GM21390 (cell line): ENCODE measurements around the gene SLC27A2.

ENCODE experiments used
- ATAC-seq: cut with Tn5 transposase; IDR thresholded peaks from one replicate; pipeline ENCODE4 v1.9.1; 2021; ENCODE audit not compliant: unreplicated experiment

SLC27A2 gene

DNA sequence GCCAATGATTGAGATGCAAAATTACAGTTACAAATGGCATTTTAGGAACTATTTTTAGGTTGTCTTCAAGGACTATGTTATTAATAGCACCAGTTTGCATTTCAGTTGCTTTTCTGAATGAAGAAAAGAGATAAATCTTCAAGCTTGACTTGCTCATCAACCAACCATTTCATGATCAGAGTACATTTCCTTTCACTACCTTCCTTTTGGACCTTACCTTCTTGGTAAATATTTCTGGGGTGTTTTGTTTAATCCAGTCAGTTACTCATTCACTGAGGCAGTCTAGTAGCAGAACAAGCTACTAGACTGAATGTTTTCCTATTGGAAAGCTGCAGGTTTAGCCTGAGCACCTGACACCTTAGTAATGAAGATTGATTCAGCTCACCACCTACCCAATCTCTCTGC, 8.2 kb downstream of the SLC27A2 start:
- ATAC-seq, result peak; percentile 48

DNA sequence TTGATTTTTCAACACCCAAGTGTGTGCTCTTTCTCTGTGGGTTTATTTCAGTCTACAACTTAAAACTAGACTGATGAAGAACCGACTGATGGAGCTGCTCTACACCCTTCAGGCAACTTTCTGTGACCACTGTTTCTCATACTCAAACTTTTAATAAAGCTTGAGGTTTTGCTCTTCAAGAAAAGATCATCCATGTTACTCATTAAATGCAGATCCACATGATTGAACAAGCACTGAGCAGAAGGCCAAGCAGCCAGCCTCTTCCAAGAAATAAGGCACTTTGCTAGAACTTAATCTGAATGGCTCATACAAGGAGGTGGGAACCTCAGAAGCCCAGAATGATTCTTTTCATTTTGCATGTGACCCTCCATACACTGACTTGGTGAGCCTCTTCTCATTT, 8.7 kb downstream of the SLC27A2 start:
- no peak for ATAC-seq

DNA sequence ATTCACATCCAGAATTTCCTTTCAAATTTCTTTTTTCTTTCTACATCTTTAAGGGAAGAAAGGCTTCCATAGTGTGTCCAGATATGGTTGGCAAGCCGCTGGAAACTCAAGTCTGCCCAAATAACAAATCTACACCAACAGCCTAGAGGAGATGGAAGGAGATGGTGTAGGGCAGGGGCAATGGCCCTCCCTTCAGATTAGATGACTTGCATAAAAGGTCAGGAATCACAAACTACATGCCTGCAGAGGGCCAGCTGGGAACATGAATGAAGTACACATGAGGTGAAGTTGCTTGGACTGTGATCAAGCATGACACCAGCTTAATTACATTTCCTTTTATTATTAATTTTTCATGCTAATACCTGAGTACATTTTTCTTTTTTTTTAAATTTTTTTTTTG, 10.2 kb downstream of the SLC27A2 start:
- no peak for ATAC-seq

DNA sequence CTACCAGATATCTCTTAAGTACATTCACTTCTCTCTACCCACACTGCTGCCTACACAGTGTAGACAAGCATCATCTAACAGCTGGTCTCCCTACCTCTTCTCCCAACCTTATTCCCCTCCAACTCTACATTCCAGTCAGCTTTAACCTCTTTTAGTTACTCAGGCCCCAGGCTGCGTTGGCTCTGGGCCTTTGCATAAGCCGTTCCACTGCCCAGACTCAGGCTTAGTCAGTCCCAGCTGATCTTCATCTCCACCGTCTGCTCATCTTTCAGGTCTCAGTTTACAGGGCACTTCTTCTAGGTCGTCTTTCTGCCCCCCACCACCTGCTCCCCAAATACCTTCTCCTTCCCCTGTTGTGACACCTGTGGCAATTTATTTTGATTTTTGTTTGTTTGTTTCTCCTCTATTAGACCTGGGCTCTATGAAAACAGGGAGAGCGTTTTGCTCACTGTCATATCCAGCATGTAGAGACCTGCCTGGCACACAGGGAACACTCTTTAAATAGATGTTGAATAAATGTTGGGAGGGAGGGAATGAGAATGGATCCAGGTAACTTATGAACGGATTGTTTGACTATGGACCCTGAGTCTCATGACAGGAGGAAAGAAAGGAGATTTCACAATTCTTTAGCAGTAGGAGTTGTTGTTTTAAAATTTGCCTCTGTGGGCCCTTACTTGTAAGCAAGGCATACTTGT, 11.1 kb downstream of the SLC27A2 start:
- ATAC-seq, result no peak

DNA sequence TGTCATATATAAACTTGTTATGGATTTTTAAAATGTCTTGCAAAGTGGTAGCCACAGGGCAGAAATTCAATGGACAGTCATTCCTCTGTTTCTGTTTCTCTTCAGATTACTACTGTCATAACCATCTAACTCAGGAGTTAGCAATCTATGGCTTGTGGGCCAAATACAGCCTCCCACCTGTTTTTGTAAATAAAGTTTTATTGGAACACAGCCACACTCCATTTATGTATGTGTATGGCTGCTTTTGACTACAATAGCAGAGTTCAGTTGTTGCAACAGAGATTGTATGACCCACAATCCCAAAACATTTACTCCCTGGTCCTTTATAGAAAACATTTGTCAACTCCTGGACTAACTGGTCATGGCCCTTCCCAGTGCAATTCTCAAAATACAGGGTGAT, 20.0 kb downstream of the SLC27A2 start:
- ATAC-seq, result no peak

DNA sequence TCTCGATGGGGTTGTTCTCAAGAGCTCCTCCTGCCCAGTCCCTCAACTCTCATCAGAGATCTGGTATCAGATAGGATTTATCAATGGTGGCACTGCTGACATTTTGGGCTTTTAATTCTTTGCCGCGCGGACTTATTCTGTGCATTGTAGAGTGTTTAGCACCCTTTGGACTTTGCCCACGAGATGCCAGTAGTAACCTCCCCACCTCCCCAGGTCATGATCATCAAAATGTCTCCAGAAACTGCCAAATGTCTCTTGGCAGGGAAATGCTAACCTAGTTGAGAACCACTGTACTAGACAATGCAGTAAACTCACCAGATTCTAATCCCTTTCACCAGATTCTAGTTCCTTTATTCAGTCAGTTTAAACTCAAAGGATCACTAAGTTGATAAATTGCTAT, 24.0 kb downstream of the SLC27A2 start:
- no peak for ATAC-seq

DNA sequence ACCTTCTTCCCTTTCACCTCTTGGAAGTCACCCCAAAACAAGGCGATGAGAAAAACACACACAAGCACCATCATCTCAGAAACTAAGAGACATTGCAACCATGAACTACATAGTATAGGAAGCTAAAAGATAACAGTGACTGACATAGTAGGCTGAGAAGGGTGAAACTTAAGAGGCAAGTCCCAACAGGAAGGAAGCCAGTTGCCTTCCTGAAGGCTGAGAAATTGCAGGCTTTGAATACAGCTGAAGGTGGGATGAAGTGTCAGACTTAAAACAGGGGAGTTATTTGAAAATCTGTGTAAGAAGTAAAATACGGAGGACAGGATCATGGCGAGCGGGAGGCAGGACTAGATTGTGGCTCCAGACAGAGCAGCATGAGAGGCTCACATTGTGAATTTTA, 27.8 kb downstream of the SLC27A2 start:
- ATAC-seq, result no peak

DNA sequence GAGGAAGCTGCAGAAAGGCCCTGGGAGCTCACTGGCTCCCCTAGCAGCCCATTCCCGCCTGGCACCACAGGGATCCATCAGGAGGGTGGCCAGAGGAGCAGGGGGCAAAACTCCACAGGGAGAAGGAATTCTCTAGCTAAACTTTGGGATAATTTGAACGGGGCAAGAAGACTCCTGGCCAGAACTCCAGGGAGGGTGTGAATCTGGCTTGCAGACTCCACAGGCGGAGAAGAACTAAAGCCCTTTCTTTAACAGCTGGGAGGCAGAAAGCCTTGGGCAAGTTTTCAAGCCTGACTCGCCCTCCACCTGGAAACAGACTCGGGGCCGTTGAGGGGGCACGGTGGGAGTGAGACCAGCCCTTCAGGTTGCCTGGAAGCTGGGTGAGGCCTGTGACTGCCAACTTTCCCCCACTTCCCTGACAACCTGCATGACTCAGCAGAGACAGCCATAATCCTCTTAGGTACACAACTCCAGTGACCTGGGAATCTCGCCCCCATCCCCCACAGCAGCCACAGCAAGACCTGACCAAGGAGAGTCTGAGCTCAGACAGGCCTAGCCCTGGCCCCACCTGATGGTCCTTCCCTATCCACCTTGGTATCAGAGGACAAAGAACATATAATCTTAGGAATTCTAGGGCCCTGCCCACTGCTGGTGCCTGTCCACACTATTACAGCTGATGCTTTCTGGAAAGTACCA, 28.6 kb downstream of the SLC27A2 start:
- no peak for ATAC-seq

DNA sequence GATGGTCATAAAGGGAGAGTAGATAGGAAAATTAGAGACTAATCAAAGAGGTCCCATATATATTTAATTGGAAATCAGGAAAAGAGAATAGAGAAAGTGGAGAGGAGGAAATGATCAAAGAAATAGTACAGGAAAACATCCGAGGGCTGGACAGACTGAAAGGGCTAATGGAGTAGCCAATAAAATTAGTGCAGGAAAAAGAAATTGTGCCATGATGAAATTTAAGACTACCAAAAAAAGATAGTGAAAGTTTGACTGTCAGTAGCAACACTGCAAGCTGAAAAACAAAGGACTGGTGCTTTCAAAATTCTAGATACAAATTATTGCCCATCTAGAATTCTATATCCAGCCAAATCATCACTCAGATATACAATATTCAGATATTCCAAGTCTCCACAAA, 36.3 kb downstream of the SLC27A2 start:
- ATAC-seq, result no peak

DNA sequence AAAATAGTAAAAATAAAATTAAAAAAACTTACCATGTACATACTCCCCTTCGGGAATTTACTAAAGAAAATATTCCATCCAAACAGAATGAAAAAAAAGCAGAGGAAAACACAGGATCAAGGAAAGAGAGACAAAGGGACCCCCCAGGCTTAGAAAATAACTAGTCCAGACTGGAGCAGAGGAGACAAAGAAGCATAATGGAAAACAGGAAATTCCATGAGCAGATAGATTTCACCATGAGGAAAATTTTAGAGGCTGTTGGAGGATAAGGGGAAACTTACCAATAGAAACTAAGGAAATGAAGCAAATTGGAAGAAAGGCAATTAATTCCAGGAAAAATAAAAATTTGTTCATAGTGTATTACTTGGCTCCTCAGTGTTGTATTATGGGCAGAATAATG, 36.7 kb downstream of the SLC27A2 start:
- no peak for ATAC-seq

DNA sequence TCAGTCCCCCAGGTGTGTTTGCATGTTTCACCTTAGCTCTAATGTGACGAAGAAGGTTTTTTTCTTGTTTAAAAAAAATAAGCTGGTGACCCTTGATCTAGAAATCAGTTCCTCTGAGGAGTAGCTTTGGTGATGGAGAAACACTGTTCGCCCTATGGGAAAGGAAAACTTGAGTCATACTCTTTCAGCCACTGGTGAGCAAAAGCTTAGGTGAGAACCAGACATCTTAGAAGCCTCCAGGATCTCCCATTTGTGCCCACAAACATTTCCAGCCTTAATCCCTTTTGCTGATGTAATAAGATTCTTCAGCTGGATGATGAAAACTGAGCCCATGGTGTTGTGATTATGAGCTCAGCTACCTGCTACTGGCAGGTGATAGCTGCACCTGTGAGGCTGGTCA, 37.8 kb downstream of the SLC27A2 start:
- no peak for ATAC-seq

DNA sequence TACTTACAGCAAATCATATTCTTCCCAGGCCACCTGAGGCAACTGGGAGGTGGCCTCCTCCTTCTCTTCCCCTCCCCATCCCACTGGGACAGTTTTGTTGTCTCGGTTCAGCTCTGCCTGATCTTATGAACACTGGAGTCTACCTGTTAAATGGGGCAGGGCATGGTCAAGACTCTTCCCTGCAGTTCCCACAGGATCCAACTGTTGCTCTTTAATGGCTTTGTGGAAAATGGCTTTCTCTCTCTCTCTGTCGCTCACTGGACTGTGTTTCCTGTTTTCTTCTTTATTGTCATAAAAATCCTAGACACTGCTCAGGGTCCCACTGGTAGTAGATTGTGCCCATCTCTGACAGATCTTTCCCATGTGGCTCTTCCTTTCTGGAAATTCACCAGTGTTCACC, 40.2 kb downstream of the SLC27A2 start:
- ATAC-seq, result no peak

DNA sequence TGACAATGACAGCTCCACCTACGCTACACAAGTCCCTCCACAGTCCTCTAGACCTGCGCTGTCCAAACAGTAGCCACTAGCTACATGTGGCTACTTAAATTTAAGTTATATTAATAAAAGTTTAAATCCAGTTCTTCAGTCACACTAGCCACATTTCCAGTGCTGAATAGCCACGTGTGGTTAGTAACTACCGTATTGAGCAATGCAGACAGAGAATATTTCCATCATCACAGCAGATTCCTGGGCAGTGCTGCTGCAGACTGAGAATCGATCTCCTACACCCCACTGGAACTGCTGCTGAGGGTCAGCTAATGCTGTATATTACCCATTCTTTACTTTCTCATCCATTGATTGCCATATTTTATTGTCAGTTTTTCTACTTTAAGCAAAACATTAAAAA, 42.6 kb downstream of the SLC27A2 start:
- no peak for ATAC-seq

DNA sequence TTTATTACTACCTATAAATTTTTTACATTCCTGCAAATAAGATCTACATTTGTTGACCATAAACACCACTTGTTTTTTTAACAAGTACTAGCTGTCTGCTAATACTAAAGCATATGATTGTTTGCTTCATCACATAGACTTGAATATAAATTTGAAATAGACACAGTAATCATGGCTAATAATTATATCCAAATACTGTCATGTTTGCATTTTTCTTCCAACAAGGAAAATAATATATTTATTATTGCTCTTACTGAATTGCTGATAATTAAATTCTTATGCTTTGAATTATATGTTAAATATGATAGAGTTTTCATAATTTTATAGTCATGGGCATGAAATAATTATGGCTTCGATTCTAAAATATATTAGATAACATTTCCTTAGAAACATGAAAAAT, 43.1 kb downstream of the SLC27A2 start:
- ATAC-seq, result no peak

DNA sequence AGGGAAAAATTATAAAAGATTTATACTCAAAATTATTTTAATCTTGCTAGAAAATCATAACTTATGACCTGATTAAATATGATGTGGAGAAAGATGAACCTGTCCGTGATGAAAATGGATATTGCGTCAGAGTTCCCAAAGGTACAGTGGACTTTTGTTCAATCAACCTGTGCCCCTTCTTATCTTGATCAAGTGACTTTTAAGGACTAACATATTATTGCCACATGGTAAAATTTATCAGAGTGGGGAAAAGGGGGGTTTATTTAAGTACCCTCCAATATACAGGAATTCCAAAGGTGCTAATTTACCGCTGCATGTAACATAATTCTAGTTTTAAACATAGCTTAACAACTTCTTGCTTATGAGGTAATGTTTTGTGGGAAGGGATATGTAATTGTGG, 43.9 kb downstream of the SLC27A2 start:
- ATAC-seq, result no peak

DNA sequence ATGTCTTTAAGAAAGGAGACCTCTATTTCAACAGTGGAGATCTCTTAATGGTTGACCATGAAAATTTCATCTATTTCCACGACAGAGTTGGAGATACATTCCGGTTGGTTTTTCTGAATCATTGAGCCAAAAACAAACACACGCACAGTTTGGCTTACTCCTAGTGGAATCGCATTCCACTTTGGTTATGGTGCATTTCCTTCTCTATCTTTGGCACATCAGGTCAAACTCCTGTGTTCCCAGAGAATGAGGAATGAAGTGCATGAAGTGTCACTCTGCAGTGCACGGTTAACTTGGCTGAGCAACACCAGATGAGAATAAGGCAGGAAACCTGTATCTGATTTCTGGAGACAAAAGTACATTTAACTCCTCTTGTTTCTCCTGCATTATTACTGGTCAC, 45.1 kb downstream of the SLC27A2 start:
- no peak for ATAC-seq

DNA sequence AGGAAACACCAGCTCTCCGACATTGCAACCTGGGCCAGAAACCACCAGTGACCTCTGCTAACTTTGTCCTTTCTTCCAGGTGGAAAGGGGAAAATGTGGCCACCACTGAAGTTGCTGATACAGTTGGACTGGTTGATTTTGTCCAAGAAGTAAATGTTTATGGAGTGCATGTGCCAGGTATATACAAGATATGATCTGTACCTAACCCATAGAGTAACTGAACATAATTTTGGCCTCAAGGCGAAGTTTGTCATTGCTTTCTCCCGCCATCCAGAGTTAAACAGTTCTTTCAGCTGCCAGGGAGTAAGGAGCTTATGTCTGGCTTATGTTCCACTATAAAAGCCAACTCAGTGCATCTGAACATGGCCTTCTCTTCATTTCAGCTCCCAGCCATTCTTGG, 46.9 kb downstream of the SLC27A2 start:
- no peak for ATAC-seq

DNA sequence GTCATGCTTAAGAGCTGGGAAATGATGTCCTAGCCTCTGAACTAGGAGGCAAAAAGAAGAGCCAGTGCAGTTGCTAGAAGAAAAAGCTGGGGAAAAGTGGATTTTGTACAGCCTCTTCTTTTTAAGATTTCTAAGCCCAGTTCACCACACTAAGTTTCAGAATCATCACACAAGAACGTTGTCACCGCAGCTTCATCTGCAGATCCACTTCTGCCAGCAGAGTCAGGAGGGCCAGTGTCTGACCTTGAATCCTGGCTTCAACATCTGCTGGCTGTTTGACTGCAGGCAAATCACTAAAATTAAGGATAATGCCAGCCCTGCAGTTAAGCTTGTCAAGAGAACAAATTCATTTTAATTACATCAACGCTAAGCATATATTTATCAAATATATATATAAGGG, 47.3 kb downstream of the SLC27A2 start:
- no peak for ATAC-seq

DNA sequence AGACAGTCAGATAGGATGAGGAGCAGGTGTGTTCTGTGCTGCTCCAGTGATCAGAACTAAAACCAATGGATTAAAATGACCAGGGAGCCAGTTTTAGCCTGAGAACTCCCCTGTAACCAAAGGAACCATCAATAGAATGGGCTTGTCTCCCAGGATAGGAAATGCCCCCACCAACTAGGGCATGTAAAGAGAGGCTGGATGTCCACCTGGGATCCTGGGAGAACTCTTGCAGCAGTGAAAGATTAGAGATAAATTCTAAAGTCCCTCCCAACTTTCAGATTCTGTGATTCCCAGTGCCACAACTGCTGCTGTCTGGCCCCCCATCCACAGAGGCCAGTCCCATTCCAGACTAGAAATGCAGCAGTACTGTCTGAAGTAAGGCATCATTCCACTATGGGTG, 49.8 kb downstream of the SLC27A2 start:
- ATAC-seq, result no peak

DNA sequence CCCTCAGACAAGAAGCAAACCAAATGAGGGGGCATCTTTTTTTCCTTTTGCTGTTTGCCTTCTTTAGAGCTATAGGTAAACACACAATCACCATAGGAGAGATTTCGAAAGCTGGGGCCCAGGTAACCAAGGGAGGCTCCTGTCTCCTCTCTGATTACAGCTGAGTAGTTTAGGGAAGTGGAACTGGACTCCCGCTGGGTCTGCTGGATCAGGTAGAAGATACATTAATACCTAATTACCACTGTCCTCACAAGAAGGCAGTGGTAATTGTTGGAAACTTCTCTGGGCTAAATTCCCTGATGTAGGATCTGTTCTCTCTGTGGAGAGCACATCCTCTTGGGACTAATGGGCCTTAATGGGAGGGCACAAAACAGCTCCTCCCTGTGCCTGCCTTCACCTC, 50.8 kb downstream of the SLC27A2 start:
- no peak for ATAC-seq

DNA sequence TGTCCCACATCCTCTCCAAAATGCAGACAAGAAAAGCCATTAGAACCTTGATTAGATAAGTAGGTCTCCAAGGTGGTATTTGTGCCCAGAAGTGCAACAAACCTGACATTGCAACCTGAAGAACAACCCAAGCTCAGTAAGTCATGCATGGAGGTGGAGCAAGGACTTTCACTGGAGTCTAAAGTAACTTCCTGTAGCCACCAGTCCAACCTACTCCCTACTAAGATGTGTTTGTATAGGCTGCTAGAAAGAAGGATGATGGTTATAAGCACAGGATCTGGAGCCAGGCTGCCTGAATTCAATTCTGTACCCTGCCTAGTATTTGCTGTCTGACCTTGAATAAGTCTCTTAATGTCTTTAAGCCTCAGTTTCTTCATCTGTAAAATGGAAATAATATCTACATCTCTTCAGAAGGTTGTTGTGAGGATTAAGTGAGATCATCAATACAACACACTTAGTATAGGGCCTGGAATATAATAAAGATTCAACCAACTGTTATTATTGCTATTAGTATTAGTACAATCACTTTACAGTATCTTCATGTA, 51.3 kb downstream of the SLC27A2 start:
- no peak for ATAC-seq

DNA sequence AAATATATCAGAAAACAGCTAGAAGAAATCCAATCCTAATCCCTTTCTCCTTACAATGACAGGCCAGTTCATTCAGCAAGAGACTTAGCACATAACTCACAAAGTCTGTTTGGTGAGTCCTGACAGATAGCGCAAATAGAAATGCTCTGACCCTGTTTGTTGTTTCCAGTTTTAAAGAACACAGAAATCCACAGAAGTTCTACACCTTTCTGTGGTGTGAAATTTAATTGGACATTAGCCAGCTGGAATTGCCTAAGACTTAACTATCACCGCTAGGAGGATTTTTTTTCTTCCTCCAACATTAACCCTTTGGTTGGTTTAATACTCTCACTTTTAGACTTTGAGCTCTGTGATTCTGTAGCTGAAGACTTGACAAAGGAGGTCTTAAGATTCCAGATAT, 52.8 kb downstream of the SLC27A2 start:
- ATAC-seq, result no peak

DNA sequence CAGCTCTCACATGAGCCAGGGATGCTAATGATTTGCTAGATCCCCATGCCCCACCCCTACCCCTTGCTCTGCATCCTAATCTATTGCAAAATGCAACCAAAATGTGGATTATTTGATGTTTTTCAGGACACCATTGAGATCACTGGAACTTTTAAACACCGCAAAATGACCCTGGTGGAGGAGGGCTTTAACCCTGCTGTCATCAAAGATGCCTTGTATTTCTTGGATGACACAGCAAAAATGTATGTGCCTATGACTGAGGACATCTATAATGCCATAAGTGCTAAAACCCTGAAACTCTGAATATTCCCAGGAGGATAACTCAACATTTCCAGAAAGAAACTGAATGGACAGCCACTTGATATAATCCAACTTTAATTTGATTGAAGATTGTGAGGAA, 53.8 kb downstream of the SLC27A2 start:
- no peak for ATAC-seq
